NK-92 treated with Interleukin-12 subunit alpha and Interleukin-12 subunit beta, amount 100 ng/mL, for 24 hours (cell line): ENCODE measurements around the gene ZNF236.

Experiments used
- DNase-seq: peaks from one replicate; lab custom pipeline; 2025; lab: John Stamatoyannopoulos, UW

The ZNF236 gene

DNA sequence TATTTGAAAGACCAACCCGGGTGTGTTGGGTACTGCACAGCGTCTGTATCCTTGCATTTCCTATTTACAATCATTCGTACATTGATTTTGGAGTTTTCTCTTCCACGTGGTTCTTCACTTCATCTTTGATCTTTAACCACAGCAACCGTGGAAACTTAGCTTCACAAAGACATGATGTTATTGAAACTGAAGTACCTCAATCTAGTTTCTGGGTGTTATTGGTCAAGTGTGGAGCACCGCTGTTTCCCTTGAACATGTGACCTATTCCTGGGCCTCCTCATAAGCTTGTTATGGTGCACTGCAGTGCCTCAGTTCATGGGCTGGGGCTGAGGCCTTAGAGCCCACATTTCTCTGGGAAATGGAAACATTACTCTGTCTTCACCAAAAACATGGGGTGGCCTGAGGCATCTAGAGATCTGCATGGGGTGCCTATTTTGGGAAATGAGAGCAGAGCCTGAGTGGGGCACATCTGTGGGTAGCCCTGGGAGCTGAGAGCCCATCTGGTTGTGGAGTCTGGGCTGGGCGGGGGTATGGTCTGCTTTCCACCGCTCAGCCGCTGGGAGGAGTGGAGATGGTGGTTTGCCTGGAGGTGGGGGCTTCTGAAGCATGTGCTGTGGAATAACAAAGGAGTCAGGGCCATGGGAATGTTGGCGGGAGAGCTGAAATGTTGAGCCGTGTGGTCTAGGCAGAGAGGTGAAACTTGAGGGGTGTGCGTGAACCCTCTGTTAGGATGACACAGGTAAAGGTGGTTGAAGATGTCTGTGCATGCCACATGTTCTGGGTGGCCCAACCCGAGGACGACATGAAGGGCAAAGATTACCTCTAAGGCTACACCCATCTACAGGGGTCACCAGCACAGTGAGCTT is 37.4 kb downstream of the ZNF236 start:
- DNase-seq = no peak

DNA sequence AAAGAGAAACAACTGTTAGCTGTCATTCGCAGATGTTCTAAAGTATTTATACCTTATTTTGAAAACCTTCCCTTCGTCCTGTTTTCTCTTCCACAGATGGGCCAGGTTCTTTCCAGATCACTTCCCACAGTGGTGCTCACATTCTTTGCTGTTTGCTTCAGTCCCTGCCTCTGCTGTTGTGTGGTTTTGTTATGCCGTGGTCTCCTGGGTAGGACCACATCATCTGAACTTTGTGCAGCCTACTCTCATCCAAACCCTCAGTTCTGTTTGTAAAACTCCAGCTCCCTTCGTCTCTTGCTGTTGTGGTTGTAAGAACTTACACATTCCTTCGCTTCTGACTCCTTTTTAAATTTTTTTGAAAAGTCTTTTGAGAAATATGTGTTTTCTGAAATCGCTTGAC is 38.1 kb downstream of the ZNF236 start:
- DNase-seq = no peak

DNA sequence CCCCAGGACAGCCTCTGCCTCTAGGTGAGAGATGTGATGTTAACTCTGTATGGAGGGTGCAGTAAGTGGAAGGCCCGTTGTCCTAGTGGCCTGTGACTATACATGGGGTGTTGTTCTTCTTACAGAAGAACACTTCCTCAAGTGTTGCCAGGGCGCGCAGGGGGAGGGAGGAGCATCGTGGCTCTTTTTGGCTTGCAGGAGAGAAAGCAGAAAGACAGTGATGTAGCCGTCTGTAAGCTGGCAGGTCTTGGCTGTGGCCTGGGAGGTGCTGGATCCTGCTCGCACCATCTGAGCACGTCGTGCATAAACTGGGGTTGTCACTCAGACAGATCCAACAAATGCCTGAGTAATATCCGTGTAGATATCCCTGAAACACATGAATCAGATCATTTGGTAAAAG is 44.3 kb downstream of the ZNF236 start:
- DNase-seq = no peak

DNA sequence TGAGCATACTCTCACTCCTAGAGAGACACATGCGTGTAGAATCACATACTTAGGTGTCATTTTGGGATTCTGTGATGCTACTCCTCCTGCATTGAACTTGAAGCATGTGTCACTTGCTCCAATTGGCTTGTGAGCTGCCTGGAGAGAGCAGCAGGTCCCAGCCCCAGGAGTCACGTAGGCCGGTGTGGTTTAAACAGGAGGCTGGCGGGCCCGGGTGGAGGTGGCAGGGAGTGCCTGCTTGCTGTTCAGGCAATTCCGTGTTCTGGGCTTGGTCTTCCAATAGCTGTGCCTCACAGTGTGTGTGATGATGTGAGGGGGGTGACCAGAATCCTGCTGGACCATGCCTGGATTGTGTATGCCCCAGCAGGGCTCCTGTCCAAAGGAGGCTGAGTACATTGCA is 51.0 kb downstream of the ZNF236 start:
- DNase-seq = no peak

DNA sequence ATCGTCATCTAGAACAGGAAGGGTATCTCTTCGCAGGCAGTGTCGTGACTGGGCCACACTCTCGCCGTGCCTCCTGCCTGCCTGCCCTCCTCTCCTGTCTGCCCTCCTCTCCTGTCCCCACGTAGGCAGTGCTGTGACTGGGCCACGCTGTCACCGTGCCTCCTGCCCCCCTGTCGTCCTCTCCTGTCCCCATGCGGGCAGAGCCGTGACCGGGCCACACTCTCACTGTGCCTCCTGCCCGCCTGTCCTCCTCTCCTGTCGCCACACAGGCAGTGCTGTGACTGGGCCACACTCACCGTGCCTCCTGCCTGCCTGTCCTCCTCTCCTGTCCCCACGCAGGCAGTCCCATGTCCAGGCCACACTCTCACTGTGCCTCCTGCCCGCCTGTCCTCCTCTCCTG is 51.4 kb downstream of the ZNF236 start:
- DNase-seq = no peak

DNA sequence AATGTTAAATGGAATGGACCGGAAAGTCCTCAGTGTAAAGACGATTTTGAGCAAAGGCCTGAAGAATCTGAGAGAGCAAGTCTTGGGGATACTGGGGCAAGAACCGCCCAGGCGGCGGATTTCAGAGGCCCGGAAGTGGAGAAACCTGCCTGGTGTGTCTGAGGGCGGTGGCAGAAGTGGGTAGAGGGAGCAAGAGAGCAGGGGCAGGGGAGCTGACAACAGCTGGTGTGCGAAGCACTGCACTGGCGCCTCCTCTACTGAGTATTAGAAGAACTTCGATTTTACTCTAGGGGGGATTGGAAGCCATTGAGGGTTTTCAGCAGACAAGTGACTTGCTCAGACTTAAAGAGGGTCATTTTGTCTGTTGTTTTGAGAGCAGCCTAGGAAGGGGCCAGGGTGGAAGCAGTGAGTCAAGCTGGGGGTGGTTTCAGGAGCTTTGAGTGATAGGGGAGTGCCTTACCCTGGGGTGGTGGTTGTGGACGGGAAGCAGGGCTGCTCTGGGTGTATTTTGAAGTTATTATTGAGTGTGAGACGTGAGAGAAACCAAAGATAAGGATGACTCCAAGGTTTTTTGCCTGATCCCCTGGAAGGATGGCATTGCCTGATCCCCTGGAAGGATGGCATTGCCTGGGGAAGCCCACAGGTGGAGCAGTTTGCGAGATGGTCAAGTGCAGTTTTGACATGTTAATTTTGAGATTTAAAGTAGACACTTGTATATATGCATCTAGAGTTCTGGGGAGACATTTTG is 52.5 kb downstream of the ZNF236 start:
- no peak for DNase-seq

DNA sequence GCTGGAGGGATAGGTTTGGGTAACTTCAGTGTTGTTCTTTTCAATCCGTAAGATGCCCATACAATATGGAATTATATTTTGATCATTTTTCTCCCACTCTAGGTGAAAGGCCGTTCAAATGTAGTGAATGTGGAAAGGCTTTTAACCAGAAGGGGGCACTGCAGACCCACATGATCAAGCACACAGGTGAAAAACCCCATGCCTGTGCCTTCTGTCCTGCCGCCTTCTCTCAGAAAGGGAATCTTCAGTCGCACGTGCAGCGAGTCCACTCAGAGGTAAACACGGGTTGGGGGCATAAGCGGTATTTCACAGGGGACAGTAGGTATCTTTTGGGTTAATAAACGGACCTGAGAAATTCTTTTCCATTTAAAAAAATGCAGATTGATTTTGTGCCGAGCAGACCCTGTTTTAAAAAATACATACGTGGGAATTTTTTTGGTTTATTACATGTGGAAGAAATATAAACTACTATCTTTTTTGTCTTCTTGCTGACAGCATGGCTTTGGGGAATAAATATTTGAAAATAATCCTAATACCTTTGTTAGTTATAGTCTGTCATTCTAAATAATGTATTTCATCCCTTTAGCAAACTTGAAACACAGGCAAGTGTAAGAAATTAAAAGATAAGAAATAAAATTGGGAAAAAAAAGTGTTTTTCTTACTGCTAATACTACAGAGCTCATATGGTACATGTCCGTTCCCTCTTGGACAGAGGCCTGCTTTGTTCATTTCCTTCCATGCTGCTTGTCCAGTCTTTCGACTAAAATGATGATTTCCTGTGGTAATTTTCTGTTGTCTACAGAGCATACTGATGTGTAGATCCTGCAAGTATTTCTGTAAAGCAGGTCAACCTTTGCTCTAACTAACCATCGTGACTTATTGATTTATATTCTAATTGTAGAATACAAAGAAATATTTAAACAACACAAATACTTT is 53.3 kb downstream of the ZNF236 start:
- no peak for DNase-seq

DNA sequence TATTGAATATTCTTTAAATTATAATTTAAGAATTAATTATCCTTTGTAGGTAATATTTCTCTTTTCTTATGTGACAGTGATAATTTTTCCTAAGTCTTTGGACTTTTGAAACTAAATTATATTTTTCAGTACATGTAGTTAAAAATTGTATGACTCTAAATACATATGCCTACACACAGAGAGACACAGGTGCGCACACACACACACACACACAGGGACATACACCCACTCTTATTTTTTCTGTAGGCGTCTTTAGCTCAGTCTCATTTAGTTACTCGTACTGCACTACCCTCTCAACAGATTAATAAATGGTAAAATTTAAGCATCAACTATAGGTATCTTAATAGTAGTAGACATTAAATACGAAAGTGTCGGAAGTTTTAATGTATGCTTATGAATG is 56.1 kb downstream of the ZNF236 start:
- no peak for DNase-seq

DNA sequence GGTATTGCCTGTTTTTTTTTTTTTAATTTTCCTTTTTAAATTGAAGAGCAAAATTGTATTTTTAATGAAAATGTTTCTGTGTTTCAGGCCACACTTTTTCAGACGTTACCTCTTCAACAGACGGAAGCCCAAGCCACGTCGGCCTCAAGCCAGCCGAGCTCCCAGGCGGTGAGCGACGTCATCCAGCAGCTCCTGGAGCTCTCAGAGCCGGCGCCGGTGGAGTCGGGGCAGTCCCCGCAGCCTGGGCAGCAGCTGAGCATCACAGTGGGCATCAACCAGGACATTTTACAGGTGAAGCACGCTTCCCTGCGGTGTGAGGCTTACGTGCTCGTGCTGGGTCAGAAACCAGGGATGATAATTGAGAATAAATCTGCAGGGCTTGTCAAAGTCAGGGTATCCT is 57.7 kb downstream of the ZNF236 start:
- DNase-seq = no peak

DNA sequence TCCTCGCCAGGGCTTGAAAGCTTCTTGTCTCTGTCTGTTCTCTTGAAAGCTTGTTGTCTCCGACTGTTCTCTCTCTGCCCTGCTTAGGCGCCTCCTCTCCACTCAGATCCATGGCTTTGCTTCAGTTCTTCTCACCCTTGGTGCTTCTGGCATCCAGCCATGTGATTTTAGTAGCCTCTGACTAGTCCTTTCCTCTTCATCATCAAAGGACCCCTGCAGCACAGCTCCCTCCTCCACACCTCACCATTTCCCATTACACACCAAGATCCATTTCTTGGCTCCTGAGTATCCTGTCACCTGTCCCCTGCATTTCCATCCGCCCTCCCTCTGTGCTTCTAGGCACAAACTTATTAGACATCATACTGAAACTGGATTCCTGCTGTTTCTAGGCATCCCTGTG is 59.4 kb downstream of the ZNF236 start:
- no peak for DNase-seq

DNA sequence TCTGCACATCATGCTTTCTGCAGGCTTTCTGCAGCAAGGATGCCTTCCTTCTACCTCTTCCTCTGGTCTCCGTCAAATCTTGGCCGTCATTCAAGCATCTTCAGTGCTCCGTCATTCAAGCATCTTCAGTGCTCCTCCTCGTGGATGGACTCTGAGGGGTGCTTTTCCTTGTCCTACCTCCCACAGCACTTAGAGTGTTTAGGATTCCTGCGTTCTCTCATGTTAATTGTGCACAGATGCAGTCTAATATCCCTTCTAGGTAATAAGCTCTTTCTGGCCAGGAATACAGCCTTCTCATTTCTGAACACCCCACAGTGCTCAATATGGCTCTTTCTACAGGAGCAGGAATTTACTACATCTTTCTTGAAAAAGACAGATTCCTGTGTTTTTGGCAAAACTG is 59.8 kb downstream of the ZNF236 start:
- DNase-seq = no peak

DNA sequence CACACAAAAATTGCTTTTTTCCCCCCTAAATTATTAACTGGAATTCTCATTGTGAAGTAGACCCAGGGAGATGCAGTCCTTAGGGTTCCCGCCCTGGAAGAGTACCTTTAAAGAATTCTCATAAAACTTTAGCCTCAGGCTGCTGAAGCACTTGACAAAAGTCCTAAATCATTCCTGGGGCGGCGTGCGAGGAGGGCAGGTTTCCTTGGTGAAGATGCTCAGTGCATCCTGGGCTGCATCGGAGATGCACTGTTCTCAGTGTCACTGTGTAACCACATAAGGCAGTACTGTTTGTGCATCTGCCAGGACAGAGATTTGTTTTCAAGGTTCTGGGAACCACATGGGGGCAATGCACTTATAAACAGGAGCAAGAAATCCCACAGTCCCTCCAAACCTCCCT is 62.6 kb downstream of the ZNF236 start:
- no peak for DNase-seq

DNA sequence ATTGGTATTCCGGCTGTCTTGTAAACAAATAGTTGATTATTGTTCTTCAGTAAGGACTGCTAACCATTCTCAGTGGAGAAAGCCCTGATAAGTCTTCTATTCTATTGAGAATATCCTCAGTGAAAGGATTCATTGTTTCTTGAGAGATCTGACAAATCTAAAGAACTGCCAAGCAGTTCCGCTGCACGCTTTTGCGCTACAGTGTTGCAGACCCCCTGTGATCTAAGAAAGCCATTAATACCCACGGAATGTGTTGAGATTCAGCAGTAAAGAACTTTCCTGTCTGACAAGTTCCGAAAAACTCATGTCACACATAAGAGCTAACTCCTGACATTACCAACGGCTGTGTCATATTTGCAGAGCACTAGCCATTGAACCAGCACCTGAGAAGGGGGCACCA is 63.8 kb downstream of the ZNF236 start:
- no peak for DNase-seq

DNA sequence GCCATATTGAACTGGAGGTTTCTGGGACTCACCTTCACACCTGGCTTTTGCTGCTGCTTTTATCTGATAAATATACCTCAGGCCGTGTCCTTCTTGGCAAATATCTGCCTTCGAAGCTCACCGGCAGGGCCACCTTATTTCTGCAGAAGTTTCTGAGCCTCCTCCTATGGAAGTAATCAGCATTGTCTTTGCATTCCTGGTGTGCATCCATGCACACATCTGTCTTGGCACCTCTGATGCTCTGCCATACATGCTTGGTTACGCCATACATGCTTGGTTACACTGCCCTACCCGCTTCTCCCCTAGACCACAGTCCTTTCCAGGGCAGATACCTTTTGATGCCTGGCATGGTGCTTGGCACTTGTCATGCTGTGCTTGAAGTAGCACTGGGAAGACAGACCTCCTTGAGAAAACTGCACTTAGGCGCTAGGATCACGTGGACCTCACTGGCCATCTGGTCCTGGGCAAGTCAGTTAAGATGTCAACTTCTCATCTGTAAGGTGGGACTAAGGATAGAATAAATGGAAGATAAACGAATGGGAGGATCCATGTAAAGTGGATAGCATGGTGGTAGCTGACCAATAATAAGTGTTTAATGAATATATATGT is 66.8 kb downstream of the ZNF236 start:
- DNase-seq = no peak

DNA sequence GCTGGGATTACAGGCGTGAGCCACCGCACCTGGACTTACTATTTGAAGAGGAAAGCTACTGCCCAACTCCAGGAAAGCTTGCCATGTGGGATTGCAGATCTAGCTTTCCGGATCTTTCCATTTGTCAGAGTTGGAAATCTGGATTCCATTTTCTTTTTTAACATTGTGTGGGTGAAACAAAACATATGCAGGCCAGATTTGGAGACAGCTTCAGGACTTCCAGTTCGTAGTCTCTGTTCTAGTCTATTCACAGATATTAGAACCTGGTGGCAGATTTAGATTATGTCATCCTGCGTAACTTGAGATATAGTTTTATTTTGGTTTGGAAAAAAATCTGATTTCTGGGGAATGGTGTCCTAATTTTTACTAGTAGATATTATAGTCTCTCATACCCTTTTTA is 70.5 kb downstream of the ZNF236 start:
- DNase-seq = no peak

DNA sequence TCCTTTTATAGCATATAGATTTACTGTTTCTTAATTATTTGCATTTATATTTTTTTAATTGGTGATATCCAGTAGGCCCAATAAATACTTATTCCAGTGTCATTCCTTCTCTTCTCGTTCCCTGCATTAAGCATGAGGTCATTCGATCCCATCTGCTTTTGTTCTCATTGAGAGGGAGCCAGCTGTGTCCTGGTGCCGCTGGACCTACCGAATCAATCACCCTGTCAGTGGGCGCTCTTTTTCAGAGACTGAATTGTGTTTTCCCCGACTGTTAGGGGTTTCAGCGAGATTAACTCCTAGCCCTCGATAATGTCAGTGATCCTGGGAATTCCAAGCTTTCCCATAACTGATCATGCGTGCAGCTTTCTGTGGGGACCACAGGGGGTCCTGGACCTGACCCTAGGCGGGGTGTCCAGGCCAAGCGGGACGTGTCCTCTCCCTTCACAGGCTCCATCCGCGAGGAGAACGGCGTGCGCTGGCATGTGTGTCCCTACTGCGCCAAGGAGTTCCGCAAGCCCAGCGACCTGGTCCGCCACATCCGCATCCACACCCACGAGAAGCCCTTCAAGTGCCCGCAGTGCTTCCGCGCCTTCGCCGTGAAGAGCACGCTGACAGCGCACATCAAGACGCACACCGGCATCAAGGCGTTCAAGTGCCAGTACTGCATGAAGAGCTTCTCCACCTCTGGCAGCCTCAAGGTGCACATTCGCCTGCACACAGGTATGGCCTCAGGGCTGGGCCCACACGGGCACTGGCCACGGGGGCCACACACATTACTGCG is 72.4 kb downstream of the ZNF236 start:
- no peak for DNase-seq

DNA sequence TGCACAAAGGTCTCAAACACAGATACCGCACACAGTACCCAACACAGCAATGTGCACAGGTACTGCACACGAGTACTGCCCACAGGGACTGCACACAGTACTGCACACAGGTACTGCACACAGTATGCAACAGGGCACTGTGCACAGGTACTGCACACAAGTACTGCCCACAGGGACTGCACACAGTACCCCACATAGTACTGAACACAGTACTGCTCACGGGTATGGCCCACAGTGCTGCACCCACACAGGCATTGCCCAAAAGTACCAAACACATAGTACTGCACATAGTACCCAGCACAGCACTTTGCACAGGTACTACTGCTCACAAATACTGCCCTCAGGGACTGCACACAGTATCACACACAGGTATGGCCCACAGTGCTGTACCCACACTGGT is 73.1 kb downstream of the ZNF236 start:
- DNase-seq = no peak

DNA sequence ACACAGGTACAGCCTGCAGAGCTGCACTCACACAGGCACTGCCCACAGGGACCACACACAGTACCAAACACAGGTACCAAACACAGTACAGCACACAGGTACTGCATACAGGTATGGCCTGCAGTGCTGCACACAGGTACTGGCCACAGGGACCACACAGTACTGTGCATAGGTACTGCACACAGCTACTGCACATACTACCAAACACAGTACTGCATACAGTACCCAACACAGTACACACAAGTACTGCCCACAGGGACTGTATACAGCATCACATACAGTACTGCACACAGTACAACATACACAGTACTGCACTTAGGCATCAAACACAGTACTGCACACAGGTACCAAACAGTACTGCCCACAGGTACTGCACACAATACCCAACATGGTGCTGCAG is 74.3 kb downstream of the ZNF236 start:
- DNase-seq = no peak

DNA sequence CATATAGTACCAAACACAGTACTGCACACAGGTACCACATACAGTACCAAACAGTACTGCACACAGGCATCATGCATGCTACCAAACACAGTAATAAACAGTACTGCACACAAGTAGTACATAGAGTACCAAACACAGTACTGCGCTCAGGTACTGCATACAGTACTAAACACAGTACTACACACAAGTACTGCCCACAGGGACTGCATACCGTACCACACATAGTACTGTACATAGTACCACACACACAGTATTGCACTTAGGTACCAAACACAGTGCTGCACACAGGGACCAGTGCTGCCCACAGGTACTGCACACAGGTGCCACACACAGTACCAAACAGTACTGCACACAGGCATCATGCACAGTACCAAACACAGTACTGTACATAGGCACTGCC is 74.9 kb downstream of the ZNF236 start:
- no peak for DNase-seq

DNA sequence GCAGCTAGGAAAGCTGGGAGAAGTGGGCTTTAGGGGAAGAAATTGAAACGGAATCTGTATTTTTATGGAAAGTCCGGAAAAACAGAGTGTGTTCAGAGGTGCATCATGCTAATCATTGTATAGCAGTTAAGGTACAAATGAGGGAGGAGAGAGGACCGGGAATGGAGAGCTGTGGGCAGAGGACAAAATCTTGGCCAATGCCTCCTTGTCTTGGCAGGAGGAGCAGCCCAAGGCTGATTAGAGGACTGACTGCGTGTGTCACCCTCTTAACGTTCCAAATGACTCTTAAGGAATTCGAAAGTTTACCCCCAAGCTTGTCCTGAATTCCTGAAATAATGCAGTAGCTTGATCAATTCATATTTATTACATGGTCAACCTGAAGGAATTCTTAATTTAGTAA is 81.0 kb downstream of the ZNF236 start:
- DNase-seq = no peak

DNA sequence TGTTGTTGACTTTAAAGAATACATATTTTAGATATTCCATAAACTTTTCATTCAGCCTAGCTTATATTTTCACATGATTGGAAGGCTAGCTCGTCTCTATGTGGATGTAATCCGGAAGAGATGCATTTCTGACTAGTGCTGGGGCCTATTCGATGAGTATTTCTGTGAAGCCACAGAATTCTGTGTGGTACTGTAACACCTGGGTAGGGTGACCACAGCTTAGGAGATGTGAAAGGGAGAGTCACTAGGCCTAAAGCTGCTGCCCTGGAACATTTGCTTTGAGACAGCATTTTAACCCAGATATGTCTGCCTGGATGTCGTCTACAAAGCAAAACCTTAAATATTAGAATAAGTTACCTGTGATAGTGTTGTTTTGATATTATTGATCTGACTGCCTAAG is 83.5 kb downstream of the ZNF236 start:
- DNase-seq = no peak
